Measurements from ENCODE around the gene GUCY2C.

- TF ChIP-seq CTCF (IDR thresholded peaks at IDR 0.05; ENCODE audit: insufficient read depth, low read length, poor library complexity, severe bottlenecking) (no peak), EZH2phosphoT487 (conservative IDR thresholded peaks at IDR 0.05; ENCODE audit: low read length) (no peak)
Observed at GRCh38 chr12:14628771-14629170, 67.6 kb downstream of the GUCY2C start.

Measured in SU-DHL-6 (cell line).